Fibroblast of skin of back (primary cell): ENCODE measurements around the gene SEC61A2.

Experiments
- DNase-seq: peaks from one replicate; pipeline ENCODE4 v3.0.0-alpha.2; 2013

SEC61A2 gene

GRCh38 chr10:12198156-12198555 is 68.7 kb downstream of the SEC61A2 start:
- no peak for DNase-seq

- no peak for DNase-seq
Observed at GRCh38 chr10:12200850-12201249, 71.4 kb downstream of the SEC61A2 start.

GRCh38 chr10:12201543-12201942 is 72.1 kb downstream of the SEC61A2 start:
- DNase-seq = no peak

- no peak for DNase-seq
Observed at GRCh38 chr10:12202226-12202625, 72.7 kb downstream of the SEC61A2 start.

GRCh38 chr10:12205082-12205481 is 75.6 kb downstream of the SEC61A2 start:
- DNase-seq = no peak

DNA sequence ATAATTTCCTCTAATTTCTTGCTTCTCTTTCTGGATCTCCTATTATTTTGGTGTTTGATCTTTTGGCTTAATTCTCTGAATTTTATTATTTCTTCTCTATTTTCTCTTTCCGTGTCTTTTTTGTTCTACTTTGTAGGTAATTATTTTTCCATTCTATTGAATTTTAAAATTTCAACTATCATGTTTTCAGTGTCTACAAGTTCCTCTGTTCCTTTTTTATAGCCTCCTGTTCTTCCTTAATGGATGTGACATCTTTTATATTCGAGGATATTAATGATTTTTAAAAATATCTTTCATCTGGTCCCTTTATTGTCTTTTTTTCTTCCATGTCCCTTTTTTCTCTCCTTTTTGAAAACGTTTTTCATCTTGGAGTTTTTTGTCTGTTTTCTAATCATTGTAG is 77.6 kb downstream of the SEC61A2 start:
- DNase-seq = no peak

DNA sequence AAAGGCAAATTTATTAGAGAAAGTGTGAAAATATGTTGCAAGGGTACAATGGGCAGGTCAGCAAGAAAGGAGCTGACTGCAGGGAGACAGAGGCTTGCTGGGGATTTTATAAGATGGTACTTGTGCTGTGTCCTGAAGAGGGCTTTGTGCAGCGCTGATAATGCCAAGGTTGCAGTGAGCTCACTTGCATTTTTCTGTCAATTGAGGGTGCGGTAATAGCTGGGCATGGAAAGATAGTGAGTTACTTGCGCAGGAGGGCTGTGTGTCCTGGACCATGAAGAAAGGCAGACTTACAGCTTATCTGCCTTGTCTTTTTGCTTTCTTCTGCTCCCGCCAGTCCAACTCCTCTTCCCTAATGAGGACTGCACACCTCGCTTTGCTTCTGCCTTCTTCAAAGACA is 79.0 kb downstream of the SEC61A2 start:
- no peak for DNase-seq

GRCh38 chr10:12212454-12212853 is 83.0 kb downstream of the SEC61A2 start:
- no peak for DNase-seq

- DNase-seq = no peak
Observed at GRCh38 chr10:12213621-12214020, 84.1 kb downstream of the SEC61A2 start.

DNA sequence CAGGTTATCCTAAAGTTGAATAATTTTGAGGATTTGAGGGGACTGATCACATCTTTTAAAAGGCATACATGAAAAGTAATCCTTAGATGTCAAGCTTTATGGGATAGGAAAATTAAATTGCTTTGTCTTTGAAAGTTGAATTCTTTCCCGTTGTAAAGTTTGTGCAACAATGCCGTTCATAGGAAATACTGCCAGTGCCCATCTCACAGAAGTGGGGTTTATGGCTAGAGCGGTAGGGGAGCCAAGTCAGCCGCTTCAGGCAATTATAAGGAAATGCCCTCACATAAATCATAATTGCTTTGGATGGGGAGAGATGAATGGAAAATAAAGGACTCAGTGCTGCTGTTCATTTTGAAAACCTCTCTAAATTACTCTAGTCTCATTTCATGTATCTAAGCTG is 84.6 kb downstream of the SEC61A2 start:
- no peak for DNase-seq

DNA sequence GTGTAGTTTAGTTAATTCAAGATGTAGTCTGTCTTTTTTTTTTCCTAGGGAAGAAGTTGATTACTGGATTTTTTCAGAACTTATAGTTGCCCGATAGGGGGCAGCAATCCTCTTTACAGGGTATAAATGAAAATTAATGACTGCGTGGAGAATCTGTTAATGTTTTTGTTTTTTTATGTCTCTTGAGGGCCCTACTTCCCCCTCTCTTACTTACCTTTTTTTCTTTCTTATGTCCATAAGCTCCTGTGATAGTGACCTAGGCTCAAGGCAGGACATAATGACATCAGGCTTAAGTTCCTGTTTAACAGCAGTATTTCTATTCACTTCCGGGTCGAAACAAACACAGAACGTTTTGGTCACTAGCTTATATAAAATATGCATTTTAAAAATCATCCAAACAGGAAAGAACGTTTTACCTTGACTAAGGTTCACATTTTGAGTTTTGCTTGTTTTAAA is 85.3 kb downstream of the SEC61A2 start:
- DNase-seq = peak; percentile 59
